ENCODE measurements around the gene MMP7. TPM values are rescaled to one million over a fixed set of nuclear protein-coding genes. Genes with fewer than 3 reads are reported as not detected.

The MMP7 gene
- total and polyA plus RNA-seq, 2 of the 4 experiments (the other 2 are of a cell fraction) = not detected

- no peak overlapping the region for H2BK15ac ChIP-seq (ENCODE audit: low read depth, low read length)
- no TSS peak for BruUV-seq (replicated peaks)
- no peaks in the 10 kb centered on the region for H3K79me1 ChIP-seq (ENCODE audit: low read depth in 1 of 2, low read length in 2 of 2)
- H3K4me2 ChIP-seq (ENCODE audit: low read depth, low read length) = no peak overlapping the region; the same call in 1 of the 2 replicates
- no peak overlapping the region for H4K91ac ChIP-seq (ENCODE audit: insufficient read depth, low read depth, low read length)
- no peak overlapping the region for H2AK9ac ChIP-seq (replicated peaks; ENCODE audit: low read depth, low read length, poor library complexity)
- TF ChIP-seq BHLHE40 (IDR thresholded peaks at IDR 0.05; ENCODE audit: low read depth, low read length) = no peak
- no peak for TF ChIP-seq CTCF (conservative IDR thresholded peaks at IDR 0.05; ENCODE audit: low read depth, low read length)
- peak; percentile 56 for TF ChIP-seq CEBPB (IDR thresholded peaks at IDR 0.05; ENCODE audit: low read depth, low read length)
- TF ChIP-seq RFX5 (IDR thresholded peaks at IDR 0.05; ENCODE audit: low read depth, low read length) = no peak
- TF ChIP-seq ELK1 (IDR thresholded peaks at IDR 0.05; ENCODE audit: borderline replicate concordance, low read depth, low read length) = no peak
- TF ChIP-seq MXI1 (IDR thresholded peaks at IDR 0.05; ENCODE audit: borderline replicate concordance, low read depth, low read length) = no peak
- ChIA-PET CTCF (interaction anchor here (1.1 kb wide), 1 partner anchor 15 kb away, joined by 3 read pairs; no protein-coding TSS in a partner anchor), POLR2A (ENCODE audit: unreplicated experiment) (no interaction called here)
- H3K4me3 ChIP-seq (ENCODE audit: insufficient read depth, low read depth, low read length) = no peak overlapping the region
- H3K56ac ChIP-seq (ENCODE audit: extremely low read depth, insufficient read depth, low read length) = no peak overlapping the region
- H2BK5ac ChIP-seq (ENCODE audit: low read depth, low read length, poor library complexity, severe bottlenecking) = no peak overlapping the region
- H3K9ac ChIP-seq (ENCODE audit: low read depth, low read length) = no peak overlapping the region
- H3K27ac ChIP-seq (ENCODE audit: insufficient read depth, low read length) = no peak overlapping the region
- H3K36me3 ChIP-seq (ENCODE audit: control insufficient read depth, insufficient read depth, low read length) = no peaks in the 10 kb centered on the region
- peaks cover 3% of the 10 kb centered on the region; the same call in 1 of the 2 replicates for H3K4me1 ChIP-seq (ENCODE audit: control insufficient read depth, insufficient read depth, low read length)
- peak; percentile 68 for DNase-seq
- H2AK5ac ChIP-seq (ENCODE audit: low read depth, low read length) = no peak overlapping the region
- no peaks in the 10 kb centered on the region for H4K20me1 ChIP-seq (ENCODE audit: insufficient read depth, low read length)
- no peak overlapping the region for H3K4ac ChIP-seq (ENCODE audit: low read depth, low read length)
- H4K5ac ChIP-seq (ENCODE audit: low read depth, low read length) = no peak overlapping the region
- no peaks in the 10 kb centered on the region for H3K9me3 ChIP-seq (ENCODE audit: control insufficient read depth, insufficient read depth, low read length)
- no peaks in the 10 kb centered on the region for H3K27me3 ChIP-seq (ENCODE audit: control insufficient read depth, insufficient read depth, low read length)
- no peak overlapping the region for H3K23ac ChIP-seq (ENCODE audit: low read depth, low read length)
- no peak overlapping the region; the same call in 1 of the 2 replicates for H3K18ac ChIP-seq (ENCODE audit: low read depth, low read length)
- in situ Hi-C loops (cut with MboI; ENCODE audit: low sequenced_read_pairs) (loop anchor here (25.0 kb wide), 1 partner anchor 1039 kb away; no protein-coding TSS in a partner anchor), dilution Hi-C loops (cut with HindIII; ENCODE audit: low sequenced_read_pairs, unreplicated experiment) (no loop called here), intact Hi-C loops (cut with micrococcal nuclease) (no loop called here)
- H2AFZ ChIP-seq (replicated peaks; ENCODE audit: low read length, poor library complexity) = no peak overlapping the region
- no peak overlapping the region for H2BK120ac ChIP-seq (ENCODE audit: low read depth, low read length)
- no peak; the same call in 1 of the 2 replicates for ATAC-seq (ENCODE audit: low read depth)
- no CpG with 5 or more reads among the region's 1 CpG for WGBS, 2 experiments (ENCODE audit: extremely low coverage in 2 of 2, insufficient read length in 1 of 2)
- H3K9me1 ChIP-seq (ENCODE audit: insufficient read depth, low read length) = no peaks in the 10 kb centered on the region
- no peak overlapping the region for H4K8ac ChIP-seq (ENCODE audit: low read depth in 2 of 2, low read length in 2 of 2)
- H2BK20ac ChIP-seq (ENCODE audit: low read depth, low read length) = no peak overlapping the region; the same call in 1 of the 2 replicates
- H3K14ac ChIP-seq (replicated peaks; ENCODE audit: low read depth, low read length) = no peak overlapping the region
Observed at GRCh38 chr11:102476069-102476468, 54.5 kb downstream of the MMP7 start.
